H1 (cell line): ENCODE data around the gene PBX1. TPM values are rescaled to one million over a fixed set of nuclear protein-coding genes. Genes with fewer than 3 reads are reported as not detected.

ENCODE experiments used
- CTCF ChIA-PET: fragments of 300-600 bp; sonication (Branson Sonifier 250); formaldehyde crosslinking; loops from one replicate; lab custom pipeline; 2021; ENCODE audit not compliant: partially characterized antibody; lab: Charles Lee
- POLR2A ChIA-PET: fragments of 300-600 bp; sonication (Branson Sonifier 250); formaldehyde crosslinking; loops from one replicate; lab custom pipeline; 2021; ENCODE audit warnings: inconsistent platforms; ENCODE audit not compliant: partially characterized antibody; lab: Charles Lee
- DNase-seq, 2 experiments: peaks; one replicate each; pipeline versions ENCODE4 v3.0.0 to v3.0.0-alpha.2; 2010 to 2022; ENCODE audit warnings: low spot score in 2 of 2, low read depth in 1 of 2, mixed read lengths in 1 of 2
- FAIRE-seq: peaks from 2 replicates; lab custom pipeline; 2011; peaks lifted over from hg19 to GRCh38; lab: Jason Lieb, UNC
- H2AFZ ChIP-seq: 2 replicates; pipeline ENCODE4 v1.8.1; 2012; ENCODE audit warnings: low read length, inconsistent platforms
- H2AK5ac ChIP-seq: 2 replicates; pipeline ENCODE4 v1.6.1; 2013; ENCODE audit warnings: low read depth, low read length
- H2BK120ac ChIP-seq: replicated peaks from 2 replicates; pipeline ENCODE3; 2013; ENCODE audit warnings: low read depth, low read length, inconsistent platforms
- H2BK12ac ChIP-seq: 2 replicates; pipeline ENCODE4 v1.6.1; 2013; ENCODE audit warnings: low read depth, low read length
- H2BK15ac ChIP-seq: 2 replicates; pipeline ENCODE4 v1.6.1; 2013; ENCODE audit warnings: low read length
- H2BK20ac ChIP-seq: 2 replicates; pipeline ENCODE4 v1.6.1; 2013; ENCODE audit warnings: low read length
- H2BK5ac ChIP-seq: 2 replicates; pipeline ENCODE4 v1.6.1; 2013; ENCODE audit warnings: low read depth, low read length
- H3K14ac ChIP-seq: 2 replicates; pipeline ENCODE4 v1.6.1; 2013; ENCODE audit warnings: inconsistent platforms; ENCODE audit not compliant: insufficient read length
- H3K18ac ChIP-seq: 2 replicates; pipeline ENCODE4 v1.6.1; 2013; ENCODE audit warnings: low read length; ENCODE audit errors: extremely low read depth
- H3K23ac ChIP-seq: 2 replicates; pipeline ENCODE4 v1.6.1; 2013; ENCODE audit warnings: inconsistent platforms; ENCODE audit not compliant: insufficient read length
- H3K23me2 ChIP-seq: 2 replicates; pipeline ENCODE4 v1.6.1; 2013; ENCODE audit warnings: low read depth, low read length
- H3K27ac ChIP-seq: 2 replicates; pipeline ENCODE4 v1.6.1; 2011; ENCODE audit warnings: low read depth, low read length, inconsistent platforms
- H3K27me3 ChIP-seq, 4 experiments: replicated peaks in 1 of 4; 1 replicate in 1 of 4; 2 replicates in 3 of 4; pipeline versions ENCODE4 v1.6.1 to v1.8.1; 2011 to 2013; ENCODE audit warnings: low read length in 3 of 4, mild to moderate bottlenecking in 3 of 4, inconsistent platforms in 2 of 4, mixed read lengths in 2 of 4, moderate library complexity in 1 of 4; ENCODE audit not compliant: control insufficient read depth in 3 of 4, insufficient read depth in 3 of 4; ENCODE audit errors: extremely low read depth in 1 of 4
- H3K36me3 ChIP-seq, 4 experiments: 2 replicates each; pipeline versions ENCODE4 v1.6.1 to v1.8.1; 2011 to 2013; ENCODE audit warnings: mild to moderate bottlenecking in 4 of 4, low read length in 3 of 4, moderate library complexity in 2 of 4, control low read depth in 1 of 4, inconsistent platforms in 1 of 4; ENCODE audit not compliant: insufficient read depth in 4 of 4, control insufficient read depth in 2 of 4
- H3K4ac ChIP-seq: replicated peaks from 2 replicates; pipeline ENCODE3; 2013; ENCODE audit warnings: low read length, low read depth, mixed read lengths, inconsistent platforms; ENCODE audit not compliant: insufficient read length
- H3K4me1 ChIP-seq, 4 experiments: replicated peaks in 1 of 4; 1 replicate in 1 of 4; 2 replicates in 3 of 4; pipeline versions ENCODE4 v1.6.1 to v1.8.1; 2011 to 2013; ENCODE audit warnings: low read length in 3 of 4, inconsistent platforms in 2 of 4, mixed read lengths in 1 of 4; ENCODE audit not compliant: insufficient read depth in 4 of 4, control insufficient read depth in 3 of 4
- H3K4me2 ChIP-seq, 2 experiments: 2 replicates each; pipeline versions ENCODE4 v1.6.1 to v1.8.1; 2011 to 2013; ENCODE audit warnings: low read depth in 2 of 2, low read length in 2 of 2, control low read depth in 1 of 2, inconsistent platforms in 1 of 2, mild to moderate bottlenecking in 1 of 2; ENCODE audit not compliant: insufficient read depth in 1 of 2
- H3K4me3 ChIP-seq, 4 experiments: fragments of 200-600, 300-600 bp in 1 of 4; sonication (generic), shearing (Covaris generic), sonication (Bioruptor Twin) in 1 of 4; 2 replicates each; pipeline versions ENCODE4 v1.5.1 to v1.8.1; 2011 to 2016; ENCODE audit warnings: low read length in 4 of 4, low read depth in 3 of 4, control low read depth in 2 of 4, inconsistent platforms in 2 of 4, mild to moderate bottlenecking in 2 of 4, mixed read lengths in 1 of 4, moderate library complexity in 1 of 4; ENCODE audit not compliant: insufficient read depth in 2 of 4; ENCODE audit errors: extremely low read depth in 1 of 4
- H3K56ac ChIP-seq: replicated peaks from 2 replicates; pipeline ENCODE3; 2013; ENCODE audit warnings: low read depth, mild to moderate bottlenecking, mixed read lengths, low read length, inconsistent platforms; ENCODE audit not compliant: insufficient read length
- H3K79me1 ChIP-seq: 2 replicates; pipeline ENCODE4 v1.6.1; 2013; ENCODE audit warnings: low read depth, low read length, control low read depth
- H3K79me2 ChIP-seq, 2 experiments: 2 replicates each; pipeline versions ENCODE4 v1.6.1 to v1.8.1; 2012 to 2013; ENCODE audit warnings: low read length in 2 of 2, mild to moderate bottlenecking in 2 of 2, inconsistent platforms in 1 of 2; ENCODE audit not compliant: insufficient read depth in 2 of 2, control insufficient read depth in 1 of 2
- H3K9ac ChIP-seq, 4 experiments: replicated peaks in 1 of 4; 1 replicate in 1 of 4; 2 replicates in 3 of 4; pipeline versions ENCODE4 v1.6.1 to v1.8.1; 2011 to 2013; ENCODE audit warnings: low read depth in 3 of 4, low read length in 3 of 4, control low read depth in 2 of 4, mild to moderate bottlenecking in 2 of 4, moderate library complexity in 2 of 4, inconsistent platforms in 1 of 4; ENCODE audit errors: extremely low read depth in 1 of 4
- H3K9me3 ChIP-seq, 2 experiments: 2 replicates each; pipeline versions ENCODE4 v1.6.1 to v1.8.1; 2012 to 2013; ENCODE audit warnings: mild to moderate bottlenecking in 2 of 2, moderate library complexity in 2 of 2, control low read depth in 1 of 2, inconsistent platforms in 1 of 2, low read depth in 1 of 2, low read length in 1 of 2, mixed read lengths in 1 of 2; ENCODE audit not compliant: insufficient read depth in 2 of 2
- H4K20me1 ChIP-seq, 2 experiments: replicated peaks in 1 of 2; 2 replicates each; pipeline versions ENCODE3 to v1.8.1; 2011 to 2013; ENCODE audit warnings: inconsistent platforms in 2 of 2, low read length in 2 of 2, mild to moderate bottlenecking in 1 of 2; ENCODE audit not compliant: insufficient read depth in 2 of 2, control insufficient read depth in 1 of 2
- H4K5ac ChIP-seq: 2 replicates; pipeline ENCODE4 v1.6.1; 2013; ENCODE audit warnings: low read length, low read depth, mixed read lengths, inconsistent platforms; ENCODE audit not compliant: insufficient read length
- H4K8ac ChIP-seq: 2 replicates; pipeline ENCODE4 v1.8.0; 2013; ENCODE audit warnings: mild to moderate bottlenecking, moderate library complexity, low read length, inconsistent platforms; ENCODE audit not compliant: insufficient read depth; ENCODE audit errors: extremely low read depth
- H4K91ac ChIP-seq: replicated peaks from 2 replicates; pipeline ENCODE3; 2013; ENCODE audit warnings: low read length, mixed read lengths, inconsistent platforms; ENCODE audit not compliant: insufficient read length
- ASH2L ChIP-seq: fragments of 200-600, 300-600 bp; sonication (generic); IDR thresholded peaks from one replicate; pipeline ENCODE4 v1.7.1; 2017; ENCODE audit warnings: low read length
- CTBP2 ChIP-seq: IDR thresholded peaks from 2 replicates; pipeline ENCODE4 v1.7.0; 2011; ENCODE audit warnings: borderline replicate concordance, mild to moderate bottlenecking, moderate library complexity, mixed read lengths, low read length; ENCODE audit not compliant: insufficient read depth, insufficient read length
- KDM4A ChIP-seq: IDR thresholded peaks from one replicate; pipeline ENCODE4 v1.7.1; 2012; ENCODE audit warnings: low read depth, mild to moderate bottlenecking, moderate library complexity, low read length, inconsistent platforms; ENCODE audit not compliant: severe bottlenecking
- SP4 ChIP-seq: IDR thresholded peaks from 2 replicates; pipeline ENCODE4 v1.6.1; 2012; ENCODE audit warnings: low read length, inconsistent platforms
- WGBS, 2 experiments: shearing (Covaris generic) in 1 of 2; methylation state at CpG; one replicate each; pipeline versions ENCODE4 v1.1.6 to v1.1.7; 2013 to 2015; ENCODE audit warnings: low lambda C conversion rate in 2 of 2, mixed read lengths in 2 of 2, inconsistent platforms in 1 of 2, low coverage in 1 of 2, missing lambda C conversion rate in 1 of 2; ENCODE audit not compliant: insufficient replicate concordance in 2 of 2, insufficient coverage in 1 of 2, insufficient read length in 1 of 2; ENCODE audit errors: extremely low coverage in 1 of 2, missing lambda C conversion rate in 1 of 2; 5-methylcytosine and 5-hydroxymethylcytosine counted together
- polyA plus RNA-seq, 7 experiments: library from polyadenylated mRNA; depleted of rRNA in 3 of 7; stranded (reverse) in 5 of 7; unstranded in 2 of 7; fragments of >200 nt in 5 of 7; fragments of 200-250 nt in 2 of 7; gene quantifications; 1 replicate in 5 of 7; 2 replicates in 1 of 7; 4 replicates in 1 of 7; pipeline versions ENCODE4 v1.2.1 to v1.2.3, GENCODE V29; 2011 to 2013; ENCODE audit warnings: missing spikeins in 2 of 7, mixed read lengths in 2 of 7
- total RNA-seq: library from RNA; stranded (reverse); fragmentation: NEBNext Ultra II Directional; extraction: Animal tissue kit (Norgen Biotek cat#: 25700); gene quantifications from 2 replicates; pipeline ENCODE4 v1.2.1, GENCODE V29; 2021
- TF ChIP-seq, protein P1 (sequence below): IDR thresholded peaks from 2 replicates; pipeline ENCODE4 v1.6.1; 2012; ENCODE audit warnings: inconsistent platforms

Gene PBX1
- total and polyA plus RNA-seq, 2 of the 8 experiments (the other 6 are each of a cell fraction or from before 2014, with no cell fraction given) = 87.4 to 124 TPM

DNA sequence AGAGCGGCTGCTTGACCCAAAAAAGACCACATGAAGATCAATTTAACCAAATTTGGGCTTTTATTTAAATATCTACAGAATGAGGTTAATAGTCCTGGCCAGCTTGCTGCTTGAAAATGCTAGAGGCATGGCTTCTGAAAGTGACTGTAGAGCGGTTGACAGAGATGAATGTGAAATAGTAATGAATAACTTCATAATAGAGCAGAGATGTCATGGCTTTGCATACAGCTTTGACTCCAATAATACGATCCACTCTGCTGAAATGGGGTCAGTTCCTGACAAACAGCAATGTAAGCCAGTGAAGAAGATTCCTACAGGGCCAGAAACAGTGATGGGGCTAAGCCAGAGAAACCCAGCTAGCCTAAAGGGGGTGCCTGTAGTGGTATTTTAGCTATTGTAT lies 183.8 kb downstream of the PBX1 start:
- Histone ChIP-seq H3K27me3 (no peaks in the 10 kb centered on the region), H2BK20ac (no peak overlapping the region), H3K27ac (no peak overlapping the region), H4K8ac (no peak overlapping the region), H4K91ac (no peak overlapping the region), H3K9me3 (no peaks in the 10 kb centered on the region), H3K36me3 (peaks cover 0 to 2% (median 0%) of the 10 kb centered on the region in 4 experiments; a peak in 1 of 8 replicates), H2AK5ac (no peak overlapping the region), H3K14ac (no peak overlapping the region), H2AFZ (no peak overlapping the region), H4K20me1 (peaks cover 4 to 5% of the 10 kb centered on the region in 2 experiments), H3K4me2 (no peak overlapping the region), H3K4me1 (peaks cover 0 to 2% (median 0%) of the 10 kb centered on the region in 4 experiments; a peak in 2 of 7 replicates), H3K23ac (no peak overlapping the region), H4K5ac (no peak overlapping the region), H2BK5ac (no peak overlapping the region), H2BK15ac (no peak overlapping the region), H3K4ac (no peak overlapping the region), H3K79me2 (peaks cover 0 to 76% of the 10 kb centered on the region in 2 experiments; a peak in 3 of 4 replicates), H2BK120ac (no peak overlapping the region), H3K9ac (no peak overlapping the region), H3K56ac (no peak overlapping the region), H2BK12ac (no peak overlapping the region), H3K18ac (no peak overlapping the region), H3K23me2 (no peaks in the 10 kb centered on the region), H3K79me1 (no peaks in the 10 kb centered on the region; the same call in 1 of the 2 replicates), H3K4me3 (no peak overlapping the region)
- 92% methylated on average over 3 of the region's 3 CpGs; no CpG with 5 or more reads in 1 of the 2 experiments for WGBS, 2 experiments
- no peak for TF ChIP-seq CTBP2
- TF ChIP-seq KDM4A = no peak
- TF ChIP-seq ASH2L = no peak
- TF ChIP-seq, protein P1, sequence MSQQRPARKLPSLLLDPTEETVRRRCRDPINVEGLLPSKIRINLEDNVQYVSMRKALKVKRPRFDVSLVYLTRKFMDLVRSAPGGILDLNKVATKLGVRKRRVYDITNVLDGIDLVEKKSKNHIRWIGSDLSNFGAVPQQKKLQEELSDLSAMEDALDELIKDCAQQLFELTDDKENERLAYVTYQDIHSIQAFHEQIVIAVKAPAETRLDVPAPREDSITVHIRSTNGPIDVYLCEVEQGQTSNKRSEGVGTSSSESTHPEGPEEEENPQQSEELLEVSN = no peak
- no peak for TF ChIP-seq SP4
- ChIA-PET POLR2A (no interaction called here), CTCF (interaction anchor here (1.1 kb wide), 1 partner anchor 69 kb away, joined by 3 read pairs; no protein-coding TSS in a partner anchor)
- no peak for DNase-seq
- no peak for FAIRE-seq
